Stimulated activated CD8-positive, alpha-beta memory T cell treated with anti-CD3 and anti-CD28 coated beads, Interleukin-7, amount 100 ng/mL, for 1 hour (primary cell): ENCODE data around the gene CERS1.

ENCODE experiments used
- DNase-seq, 2 donors: peaks; one replicate each; pipeline ENCODE4 v3.0.0-alpha.2; 2020; ENCODE audit warnings: low read depth in 2 of 2

CERS1 gene

DNA sequence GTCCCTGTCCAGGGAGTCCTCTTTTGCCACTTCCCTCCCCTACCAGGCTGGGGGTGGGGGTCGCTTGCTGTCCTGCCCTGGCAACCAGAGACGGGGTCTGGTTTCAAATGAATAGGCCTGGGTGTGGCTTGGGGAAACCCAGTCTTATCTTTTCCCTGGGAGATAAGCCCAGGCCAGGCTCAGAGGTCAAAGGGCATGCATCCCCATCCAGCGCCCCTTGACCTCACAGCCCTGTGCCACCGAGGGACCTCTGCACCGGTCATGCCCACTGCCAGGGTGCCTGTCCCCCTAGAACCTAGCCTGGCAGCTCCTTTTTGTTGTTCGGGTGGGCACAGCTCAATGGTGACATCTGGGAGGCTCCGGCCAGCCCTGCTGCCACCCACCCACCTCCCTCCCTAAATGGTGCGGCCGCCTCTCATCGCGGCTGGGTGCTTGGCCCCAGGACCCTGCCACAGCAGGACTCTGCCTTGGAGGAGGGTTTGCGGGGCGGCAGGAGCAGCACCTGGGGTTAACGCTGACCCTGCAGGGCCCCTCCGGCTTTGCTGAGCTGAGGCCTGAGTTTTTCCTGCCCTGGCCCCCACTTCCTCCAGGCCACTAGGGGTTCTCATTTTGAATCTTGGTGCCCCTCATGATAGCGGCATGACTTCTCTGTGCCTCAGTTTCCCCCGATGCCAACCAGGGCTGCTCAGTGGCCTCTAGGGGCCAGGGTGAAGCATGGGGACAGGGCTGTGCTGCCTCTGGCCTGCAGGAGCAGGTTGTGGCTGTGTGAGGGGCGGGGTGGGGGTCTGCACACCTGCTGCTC is 2.9 kb upstream of the CERS1 start:
- no peak for DNase-seq

DNA sequence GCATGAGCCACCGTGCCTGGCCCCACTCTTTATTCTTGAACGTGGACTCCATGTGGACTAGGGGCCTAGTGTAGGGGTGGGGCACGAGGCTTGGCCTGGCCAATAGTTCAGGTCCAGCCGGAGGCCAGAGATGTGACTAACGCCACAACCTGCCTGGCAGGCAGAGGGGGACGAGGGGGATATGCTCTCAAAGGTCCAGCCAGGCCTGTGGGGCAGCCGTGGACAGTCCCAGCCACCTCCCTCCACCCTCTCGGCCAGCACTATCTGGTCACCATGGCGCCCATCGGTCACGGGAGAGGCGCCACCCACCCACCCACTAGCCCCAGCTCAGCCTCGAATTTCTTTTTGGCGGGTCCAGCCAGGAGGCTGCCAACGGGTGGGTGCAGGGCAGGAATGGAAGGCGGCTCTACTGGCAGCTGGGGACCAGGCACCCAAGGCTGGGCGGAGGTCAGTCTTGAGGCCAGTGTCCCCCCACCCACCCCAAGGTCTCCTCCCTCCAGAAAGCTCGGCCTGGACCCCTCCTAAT is 2.2 kb upstream of the CERS1 start:
- no peak for DNase-seq

DNA sequence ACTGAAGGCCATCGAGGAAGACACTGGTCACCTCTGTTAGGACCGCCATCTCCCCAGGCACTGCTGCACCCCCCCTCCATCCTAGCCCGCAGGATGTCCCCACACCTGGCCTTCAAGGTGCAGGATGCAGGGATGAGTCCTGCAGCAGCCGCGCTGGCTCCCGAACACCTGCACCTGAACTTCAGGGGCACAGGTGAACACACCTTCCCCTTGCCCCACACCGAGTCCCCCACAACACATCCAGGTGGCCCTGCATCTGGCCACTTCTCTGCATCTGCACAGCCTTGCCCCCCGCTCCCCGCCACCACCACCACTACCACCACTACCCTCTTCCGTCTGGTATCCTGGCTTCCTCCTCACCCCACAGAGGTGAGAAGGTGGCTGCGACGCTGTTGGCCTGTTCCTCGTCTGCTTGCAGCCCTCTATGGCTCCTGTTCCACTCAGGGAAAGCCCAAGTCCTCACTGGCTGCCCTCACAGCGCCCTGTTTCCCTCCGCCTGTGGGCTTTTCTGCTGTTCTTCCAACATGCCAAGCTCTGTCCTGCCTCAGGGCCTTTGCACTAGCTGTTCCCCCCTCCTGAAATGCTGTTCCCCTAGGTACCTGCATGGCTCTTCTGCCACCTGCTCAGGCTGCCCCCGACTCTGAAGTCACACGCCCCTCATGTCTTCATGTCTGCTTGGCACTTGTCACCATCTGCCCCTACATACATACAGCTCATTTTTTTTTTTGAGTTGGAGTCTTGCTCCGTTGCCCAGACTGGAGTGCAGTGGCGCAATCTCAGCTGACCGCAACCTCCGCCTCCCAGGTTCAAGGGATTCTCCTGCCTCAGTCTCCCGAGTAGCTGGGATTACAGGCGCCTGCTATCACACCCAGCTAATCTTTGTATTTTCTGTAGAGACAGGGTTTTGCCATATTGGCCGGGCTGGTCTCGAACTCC is 1.4 kb upstream of the CERS1 start:
- no peak for DNase-seq

DNA sequence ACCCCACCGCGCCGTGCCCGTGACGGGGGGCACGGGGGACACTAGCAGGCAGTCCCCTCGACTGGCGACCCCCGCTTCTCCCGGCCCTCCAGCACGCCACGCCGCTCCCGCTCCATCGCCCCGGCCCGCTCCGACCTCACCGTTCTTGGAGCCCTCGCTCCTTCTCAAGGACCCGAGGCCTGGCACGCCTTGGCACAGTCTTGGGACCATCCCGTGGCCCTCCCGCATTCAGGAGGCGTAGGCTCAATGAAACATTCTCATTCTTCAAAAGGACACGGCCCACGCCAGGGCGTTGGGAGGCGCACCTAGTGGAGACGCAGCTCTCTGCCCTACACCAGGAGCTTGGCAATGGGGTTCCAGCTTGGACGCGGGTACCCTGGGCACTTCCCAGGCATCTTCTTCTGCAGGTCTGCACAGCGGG is 473 bp upstream of the CERS1 start:
- no peak for DNase-seq

DNA sequence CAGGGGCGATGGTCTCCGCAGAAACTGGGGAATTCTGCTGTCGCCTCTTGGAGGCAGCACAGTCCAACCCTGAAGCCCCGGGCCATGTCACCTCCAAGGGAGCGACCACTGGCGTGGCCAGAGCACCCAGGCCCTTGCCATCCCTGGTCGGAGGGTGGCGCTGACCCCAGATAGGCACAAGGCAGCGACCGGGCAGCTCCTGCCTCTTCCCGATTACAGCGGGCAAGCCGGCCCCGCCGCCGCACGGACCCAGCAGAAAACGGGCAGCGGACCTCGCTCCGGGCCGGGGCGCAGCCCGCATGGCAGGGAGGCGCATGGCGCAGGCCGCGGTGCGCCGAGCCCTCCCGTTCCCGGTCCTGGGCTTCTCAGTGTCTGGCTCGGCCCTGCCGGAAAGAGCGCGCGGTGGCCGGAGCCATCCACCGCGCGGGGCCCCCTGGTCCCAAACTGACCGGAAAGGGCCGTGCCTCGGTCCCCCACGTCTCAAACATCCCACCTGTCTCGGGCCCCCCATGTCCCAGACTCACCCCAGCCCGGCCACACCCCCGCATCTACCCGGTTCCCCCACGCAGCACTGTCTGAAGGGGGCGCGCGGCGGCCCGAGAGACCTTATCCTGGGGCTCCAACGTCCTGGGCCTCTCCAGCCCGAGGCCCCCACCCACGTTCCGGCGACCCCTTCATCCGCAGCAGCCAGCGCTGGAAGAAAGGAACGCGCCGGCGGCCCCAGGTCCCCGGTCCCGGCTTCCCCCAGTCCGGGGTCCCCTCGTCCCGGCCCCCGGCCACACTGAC is 727 bp downstream of the CERS1 start:
- DNase-seq, result no peak

DNA sequence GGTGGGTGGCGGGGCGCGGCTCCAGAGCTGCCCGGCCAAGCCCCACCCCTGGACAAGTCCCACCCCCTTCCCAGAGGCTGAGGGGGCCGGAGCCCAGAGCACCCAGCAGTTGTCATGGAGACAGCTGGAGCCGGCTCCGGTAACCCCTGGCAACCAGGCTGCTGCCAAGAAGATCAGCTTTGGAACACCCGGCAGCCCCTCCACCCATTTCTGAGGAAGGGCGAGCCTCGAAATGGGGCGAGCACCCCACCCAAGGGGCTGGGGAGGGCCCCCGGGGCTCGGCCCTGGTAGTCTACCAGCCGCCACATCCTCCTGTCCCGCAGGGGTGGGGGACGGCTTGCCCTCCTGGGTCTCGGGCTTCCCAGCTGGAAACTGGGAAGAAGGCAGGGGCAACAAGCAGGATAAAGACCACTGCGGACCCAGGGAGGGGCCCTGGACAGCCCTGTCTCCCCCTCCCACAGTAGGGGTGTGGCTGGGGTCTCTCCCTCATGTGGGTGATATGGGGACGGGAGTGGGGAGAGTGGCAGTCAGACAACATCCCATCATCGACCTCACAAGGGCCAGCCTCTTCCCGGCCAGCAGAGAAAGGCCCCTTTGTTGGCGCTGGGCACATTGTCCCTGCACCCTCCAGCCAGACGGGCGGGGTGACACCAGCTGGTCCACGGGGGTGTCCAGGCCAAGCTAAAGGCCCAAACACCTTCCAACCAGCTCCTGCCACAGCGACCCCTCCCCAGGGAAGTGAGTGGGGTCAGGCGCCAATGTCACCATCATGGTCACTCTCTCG is 1.5 kb downstream of the CERS1 start:
- DNase-seq, result no peak

DNA sequence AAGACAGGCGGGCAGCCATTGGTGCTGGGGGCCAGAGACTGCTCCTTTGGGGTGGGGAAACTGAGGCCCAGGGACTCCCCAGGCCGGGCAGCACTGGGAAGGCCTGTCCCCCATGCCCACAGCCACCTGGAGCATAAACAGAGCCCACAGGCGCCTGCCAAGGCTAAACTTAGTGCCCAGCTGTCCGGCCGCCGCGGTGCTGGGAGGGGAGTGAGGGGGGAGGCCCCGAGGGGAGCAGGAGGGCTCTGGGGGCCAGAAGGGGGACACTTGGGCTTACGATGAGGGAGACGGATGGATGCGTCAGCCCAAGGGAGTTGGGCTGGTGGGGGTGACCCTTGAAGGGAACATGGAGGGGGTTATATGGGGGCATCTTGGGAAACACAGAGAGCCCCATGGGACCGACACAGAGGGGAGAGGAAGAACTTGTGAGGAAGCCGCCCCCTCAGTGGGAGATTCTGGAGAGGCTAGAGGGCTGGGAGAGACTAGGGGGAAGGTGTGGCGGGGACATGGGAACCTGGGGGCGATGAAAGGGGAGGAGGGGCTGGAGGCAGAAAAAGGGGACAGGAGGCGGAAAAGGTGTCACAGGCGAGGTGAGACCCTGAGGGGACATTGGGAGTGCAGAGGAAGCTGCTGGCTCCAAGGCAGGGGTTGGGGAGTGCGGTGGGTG is 2.2 kb downstream of the CERS1 start:
- no peak for DNase-seq

DNA sequence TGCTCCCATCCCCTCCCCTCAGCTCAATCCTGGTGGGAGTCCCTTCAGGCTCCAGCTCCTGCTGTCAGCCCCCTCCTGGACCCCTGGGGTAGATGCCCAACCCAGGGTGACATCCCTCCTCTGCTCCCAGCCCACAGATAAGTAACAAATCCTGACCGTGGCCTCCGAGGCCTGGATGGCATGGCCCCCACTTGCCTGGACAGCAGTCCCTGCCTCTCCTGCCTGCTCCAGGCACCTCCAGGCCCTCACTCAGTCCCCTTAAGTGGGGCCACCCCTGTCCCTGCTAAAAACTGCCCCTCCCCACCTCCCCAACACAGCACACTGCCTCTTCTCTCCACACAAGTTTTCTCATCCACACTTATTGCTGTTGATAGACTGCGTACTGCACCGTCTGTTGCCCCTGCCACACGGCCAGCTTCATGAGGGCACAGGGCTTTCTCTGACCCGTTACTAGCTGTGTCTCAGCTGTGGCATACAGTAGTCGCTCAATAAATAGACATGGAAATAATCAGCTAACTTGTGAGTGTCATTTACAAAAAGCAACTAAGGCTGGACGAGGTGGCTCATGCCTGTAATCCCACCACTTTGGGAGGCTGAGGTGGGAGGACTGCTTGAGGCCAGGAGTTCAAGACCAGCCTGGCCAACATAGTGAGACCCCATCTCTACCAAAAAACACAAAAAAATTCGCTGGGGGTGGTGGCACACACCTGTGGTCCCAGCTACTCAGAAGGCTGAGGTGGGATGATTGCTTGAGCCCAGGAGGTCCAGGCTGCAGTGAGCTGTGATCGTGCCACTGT is 5.8 kb downstream of the CERS1 start:
- DNase-seq, result no peak

DNA sequence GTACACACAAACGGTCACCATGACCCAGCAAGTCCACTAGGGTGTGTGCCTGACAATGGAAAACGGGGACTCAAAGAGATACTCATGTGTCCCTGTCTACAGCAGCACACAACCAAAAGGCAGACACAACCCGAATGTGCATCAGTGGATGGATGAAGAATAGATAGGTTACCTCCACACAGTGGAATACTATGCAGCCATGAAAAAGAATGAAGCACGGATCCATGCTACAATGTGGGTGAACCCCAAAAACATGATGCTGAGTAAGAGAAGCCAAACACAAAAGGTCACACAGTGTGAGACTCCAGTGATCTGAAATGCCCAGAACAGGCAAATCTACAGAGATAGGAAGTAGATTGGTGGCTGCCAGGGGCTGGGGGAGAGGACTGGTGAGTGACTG is 9.0 kb downstream of the CERS1 start:
- DNase-seq, result no peak

DNA sequence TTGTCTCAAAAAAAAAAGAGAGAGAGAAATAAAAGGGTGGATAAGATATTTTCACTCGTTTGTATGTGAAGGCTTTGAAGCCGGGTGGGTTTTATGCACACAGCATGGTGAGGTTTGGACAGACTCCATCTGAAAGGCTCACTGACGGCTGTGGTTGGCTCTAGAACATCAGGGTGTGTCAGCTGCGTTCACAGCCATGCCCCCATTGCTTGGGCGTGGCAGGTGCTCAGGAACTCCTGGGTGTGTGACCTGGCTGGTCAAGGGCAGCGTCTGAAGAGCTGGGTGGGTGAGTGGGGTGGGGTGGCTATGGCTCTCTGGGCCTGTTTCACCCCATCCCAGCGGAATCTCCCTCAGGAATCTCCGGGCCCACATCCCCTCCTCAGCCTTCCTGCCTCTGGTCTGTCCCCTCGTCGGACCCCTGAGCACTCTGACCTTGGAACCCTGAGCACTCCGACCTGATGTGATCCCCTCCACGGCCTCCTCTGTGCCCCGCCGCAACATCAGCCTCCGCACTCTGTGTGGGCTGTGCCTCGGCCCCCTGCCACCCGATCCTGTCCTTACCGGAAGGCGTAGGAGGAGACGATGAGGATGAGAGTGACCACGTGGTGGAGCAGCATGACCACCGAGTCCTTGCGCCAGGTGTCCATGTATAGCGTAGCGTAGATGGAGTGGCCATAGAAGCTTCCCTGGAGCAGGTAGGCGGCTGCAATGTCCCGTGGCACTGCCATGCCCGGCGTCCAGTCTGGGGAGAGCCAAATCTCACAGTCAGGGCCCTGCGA is 12.2 kb downstream of the CERS1 start:
- no peak for DNase-seq

DNA sequence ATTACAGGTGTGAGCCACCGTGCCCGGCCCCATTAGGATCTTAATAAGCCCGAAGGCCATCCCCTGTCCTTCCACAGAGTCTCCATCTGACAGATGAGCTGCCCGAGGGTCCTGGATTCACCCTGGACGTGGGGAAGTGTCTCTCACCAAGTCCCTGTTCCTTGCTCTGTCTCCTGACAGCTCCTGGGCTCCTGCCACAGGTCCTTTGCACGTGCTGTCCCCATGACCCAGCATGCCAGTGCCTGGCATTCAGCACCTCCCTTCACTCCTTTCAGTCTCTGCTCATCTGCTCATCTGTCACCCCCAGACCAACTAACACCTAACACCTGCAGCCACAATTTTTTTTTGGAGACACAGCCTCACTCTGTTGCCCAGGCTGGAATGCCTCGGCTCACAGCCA is 14.5 kb downstream of the CERS1 start:
- no peak for DNase-seq

DNA sequence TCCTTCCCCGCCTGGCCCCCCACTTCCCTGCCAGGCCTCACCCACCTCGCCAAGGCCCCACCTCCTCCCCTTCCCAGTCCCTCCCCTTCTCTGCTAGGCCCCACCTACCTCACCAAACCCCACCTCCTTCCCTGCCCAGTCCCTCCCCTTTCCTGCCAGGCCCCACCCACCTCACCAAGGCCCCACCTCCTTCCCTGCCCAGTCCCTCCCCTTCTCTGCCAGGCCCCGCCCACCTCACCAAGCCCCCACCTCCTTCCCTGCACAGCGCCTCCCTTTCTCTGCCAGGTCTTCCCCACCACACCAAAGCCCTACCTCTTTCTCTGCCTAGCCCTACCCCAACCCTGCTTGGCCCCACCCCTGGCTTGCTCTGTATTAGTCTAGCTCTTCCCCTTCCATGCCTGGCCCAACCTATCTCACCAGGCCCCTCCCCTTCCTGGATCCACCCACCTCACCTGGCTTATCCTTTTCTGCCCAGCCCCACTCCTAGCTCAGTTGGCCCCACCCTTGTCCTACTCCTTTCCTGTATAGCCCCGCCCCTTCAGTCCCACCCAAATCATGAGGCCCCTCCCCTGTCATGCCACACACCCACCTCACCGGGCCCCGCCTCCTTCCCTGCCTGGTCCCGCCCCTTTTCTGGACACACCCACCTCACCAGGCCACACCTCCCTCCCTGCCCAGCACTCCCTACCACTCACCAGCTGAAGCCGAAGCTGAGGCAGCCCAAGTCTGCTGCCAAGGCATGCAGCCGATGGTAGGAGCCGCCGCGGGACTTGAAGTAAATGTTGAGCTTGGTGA is 16.2 kb downstream of the CERS1 start:
- DNase-seq, result no peak

DNA sequence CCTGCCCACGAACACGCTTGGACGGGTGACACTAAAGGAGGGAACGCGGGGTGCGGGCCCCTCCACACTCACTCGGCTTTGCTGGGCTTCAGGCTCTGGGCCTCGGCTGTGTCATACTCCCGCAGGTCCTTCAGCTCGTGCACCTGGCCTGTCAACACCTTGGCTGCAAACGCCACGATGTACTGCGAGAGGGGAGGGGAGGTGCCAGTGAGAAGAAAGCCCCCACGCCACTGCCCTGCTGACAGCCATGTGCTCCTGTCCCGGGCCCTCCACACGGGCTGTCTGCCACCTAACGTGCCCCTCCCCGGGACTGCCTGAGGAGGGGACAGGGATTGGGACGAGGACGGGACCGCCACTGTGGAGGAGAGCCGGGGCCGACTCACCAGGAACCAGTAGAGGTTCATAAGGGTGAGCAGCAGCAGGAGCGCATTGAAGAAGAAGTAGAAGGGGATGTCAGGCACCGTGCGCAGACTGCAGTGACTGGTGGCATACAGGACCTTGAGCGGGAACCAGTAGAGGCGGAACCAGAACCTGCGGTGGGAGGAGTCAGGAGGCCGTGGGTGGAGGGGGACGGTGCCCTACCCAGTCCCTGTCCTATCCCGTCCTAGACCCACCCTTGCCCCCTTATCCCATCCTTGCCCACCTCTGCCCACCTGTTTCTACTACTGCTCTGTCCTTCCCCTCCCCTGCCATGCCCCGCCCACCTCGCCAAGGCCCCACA is 16.9 kb downstream of the CERS1 start:
- no peak for DNase-seq

DNA sequence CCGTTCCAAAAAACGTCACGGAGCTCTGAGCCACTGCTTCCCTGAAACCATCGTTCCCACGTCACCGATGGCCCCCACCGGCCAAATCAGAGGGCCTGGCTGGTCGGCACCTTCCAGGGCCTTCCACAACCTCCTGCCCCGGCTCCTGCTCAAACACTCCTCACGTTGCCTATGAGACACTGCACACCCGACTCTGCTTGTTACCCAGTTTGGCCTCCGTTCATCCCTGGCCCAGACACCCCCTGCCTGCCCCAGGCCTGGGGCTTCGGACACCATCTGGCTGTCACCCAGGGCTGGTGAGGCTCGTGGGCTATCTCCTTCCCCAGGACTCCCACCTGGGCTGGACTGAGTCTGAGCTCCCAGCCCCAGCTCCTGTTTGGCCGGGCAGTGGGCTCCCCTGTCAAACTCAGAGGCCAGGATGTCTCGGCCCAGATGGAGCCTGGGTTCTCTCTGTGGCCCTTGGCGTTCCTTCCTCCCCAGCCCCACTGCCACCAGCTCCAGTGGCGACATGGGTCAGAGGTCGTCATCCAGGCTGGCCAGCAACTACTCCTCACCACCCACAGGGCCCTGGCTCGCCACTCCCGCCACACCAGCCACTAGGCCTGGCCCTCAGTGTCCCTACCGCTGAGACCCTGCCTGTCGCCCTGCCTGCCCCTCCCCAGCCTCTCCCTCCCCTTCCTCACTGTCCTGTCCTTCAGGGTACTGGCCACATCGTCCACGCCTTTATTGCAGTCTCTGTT is 17.7 kb downstream of the CERS1 start:
- DNase-seq, result no peak

DNA sequence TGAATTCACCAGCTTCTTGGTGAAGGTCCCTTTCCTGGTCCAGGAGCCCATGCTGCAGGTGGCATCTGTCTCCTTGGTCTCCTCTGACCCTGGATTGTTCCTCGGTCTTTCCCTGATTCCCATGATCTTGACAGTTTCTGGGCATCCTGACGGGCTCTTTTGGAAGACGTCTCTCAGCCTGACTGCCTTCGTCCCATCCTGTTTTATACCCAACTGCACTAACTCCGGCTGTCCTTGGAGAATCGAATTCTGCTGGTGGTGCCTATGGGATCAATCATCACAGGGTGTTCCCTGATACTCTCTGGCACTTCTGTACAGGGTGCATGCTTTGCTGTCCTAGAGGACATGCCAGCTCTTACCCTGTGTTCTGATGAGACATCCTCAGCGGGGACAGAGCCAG is 19.1 kb downstream of the CERS1 start:
- no peak for DNase-seq

DNA sequence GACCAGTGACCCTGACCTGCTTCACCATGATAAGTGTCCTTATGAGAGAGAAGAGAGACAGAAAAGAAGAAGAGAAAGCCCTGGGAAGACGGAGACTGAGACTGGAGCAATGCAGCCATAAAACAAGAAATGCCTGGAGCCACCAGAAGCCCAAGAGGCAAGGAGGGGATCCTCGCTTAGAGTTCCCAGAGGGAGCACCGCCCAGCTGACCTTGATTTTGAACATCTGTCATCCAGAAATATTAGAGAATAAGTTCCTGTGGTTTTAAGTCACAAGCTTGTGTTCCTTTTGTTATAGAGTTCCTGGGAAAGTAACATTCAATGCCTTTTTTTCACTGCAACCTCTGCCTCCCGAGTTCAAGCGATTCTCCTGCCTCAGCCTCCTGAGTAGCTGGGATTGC is 20.2 kb downstream of the CERS1 start:
- no peak for DNase-seq

DNA sequence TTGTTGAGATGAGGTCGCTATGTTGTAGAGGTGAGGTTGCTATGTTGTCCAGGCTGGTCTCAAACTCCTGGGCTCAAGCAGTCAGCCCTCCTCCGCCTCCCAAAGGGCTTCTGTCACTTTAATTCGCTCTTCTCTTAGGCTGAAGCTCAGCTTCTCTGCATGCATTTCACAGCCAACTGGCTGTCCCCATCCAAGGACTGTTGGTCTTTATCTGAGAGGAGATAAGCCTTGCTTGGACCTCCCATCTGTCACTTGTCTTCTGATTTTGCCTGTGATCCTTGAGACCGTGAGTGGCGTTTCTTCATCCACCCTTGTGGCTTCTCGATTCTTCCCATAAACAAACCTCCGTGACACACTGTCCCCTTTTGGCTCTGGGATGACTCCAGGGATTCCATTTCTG is 24.4 kb downstream of the CERS1 start:
- no peak for DNase-seq
